HCT116 (cell line): ENCODE measurements around the gene TMEM53.

Experiments used
- CTCF ChIP-seq, 3 experiments: fragments of 200-600 bp in 1 of 3; sonication (generic) in 1 of 3; IDR thresholded peaks in 2 of 3; conservative IDR thresholded peaks in 1 of 3; 2 replicates each; pipeline ENCODE4 v1.5.1; 2012 to 2017; ENCODE audit warnings: low read depth in 2 of 3, low read length in 2 of 3, antibody characterized with exemption in 1 of 3, borderline replicate concordance in 1 of 3, control low read depth in 1 of 3, mild to moderate bottlenecking in 1 of 3, mixed read lengths in 1 of 3, mixed run types in 1 of 3, moderate library complexity in 1 of 3; ENCODE audit not compliant: insufficient read depth in 1 of 3
- EGR1 ChIP-seq: IDR thresholded peaks from 2 replicates; pipeline ENCODE4 v1.6.1; 2012; ENCODE audit warnings: low read depth
- EZH2 ChIP-seq: fragments of 200-600 bp; sonication (generic); IDR thresholded peaks from 2 replicates; pipeline ENCODE4 v1.6.1; 2017; ENCODE audit warnings: antibody characterized with exemption, mixed run types
- EZH2phosphoT487 ChIP-seq: fragments of 200-600 bp; IDR thresholded peaks from 2 replicates; pipeline ENCODE4 v1.6.1; 2018; ENCODE audit warnings: antibody characterized with exemption, borderline replicate concordance
- RAD21 ChIP-seq: IDR thresholded peaks from 2 replicates; pipeline ENCODE4 v1.6.1; 2012; ENCODE audit warnings: low read depth, mild to moderate bottlenecking
- REST ChIP-seq: IDR thresholded peaks from 2 replicates; pipeline ENCODE4 v1.6.1; 2012; ENCODE audit warnings: low read depth
- YY1 ChIP-seq: IDR thresholded peaks from 2 replicates; pipeline ENCODE4 v1.6.1; 2011; ENCODE audit warnings: low read length, low read depth, moderate library complexity, mild to moderate bottlenecking; ENCODE audit not compliant: insufficient replicate concordance; ENCODE audit errors: extremely low read depth
- ZBTB33 ChIP-seq: IDR thresholded peaks from 2 replicates; pipeline ENCODE4 v1.6.1; 2011; ENCODE audit warnings: mild to moderate bottlenecking, low read length, moderate library complexity; ENCODE audit not compliant: insufficient replicate concordance; ENCODE audit errors: extremely low read depth
- ZFX ChIP-seq: fragments of 450-650 bp; IDR thresholded peaks from 2 replicates; pipeline ENCODE4 v1.6.1; 2017

GRCh38 chr1:44673675-44674112, 587 bp downstream of the TMEM53 start:
- TF ChIP-seq ZFX (no peak), EGR1 (no peak), CTCF (IDR thresholded peaks at IDR 0.05 in 2 of 3, conservative IDR thresholded peaks at IDR 0.05 in 1 of 3; ENCODE audit: borderline replicate concordance in 1 of 3, insufficient read depth in 1 of 3, low read depth in 2 of 3, low read length in 2 of 3) (no peak), ZBTB33 (no peak), EZH2phosphoT487 (no peak), RAD21 (no peak), REST (no peak), EZH2 (no peak), YY1 (no peak)
